GM23248 (cell line): ENCODE data around the gene PAM. TPM values are rescaled to one million over a fixed set of nuclear protein-coding genes. Genes with fewer than 3 reads are reported as not detected.

Experiments
- DNase-seq: peaks from one replicate; pipeline ENCODE4 v3.0.0-alpha.2; 2015
- H2AFZ ChIP-seq: fragments of 200-600 bp; sonication (generic); 2 replicates; pipeline ENCODE4 v1.6.1; 2016; ENCODE audit warnings: antibody characterized with exemption
- H3F3A ChIP-seq: fragments of 200-600 bp; sonication (generic); 2 replicates; pipeline ENCODE4 v1.6.1; 2016; ENCODE audit warnings: mild to moderate bottlenecking, antibody characterized with exemption, mixed run types; ENCODE audit not compliant: insufficient read depth
- H3K27ac ChIP-seq: fragments of 200-600 bp; sonication (generic); 2 replicates; pipeline ENCODE4 v1.5.1; 2016; ENCODE audit warnings: mild to moderate bottlenecking
- H3K27me3 ChIP-seq: fragments of 200-600 bp; sonication (generic); replicated peaks from 2 replicates; pipeline ENCODE4 v1.6.1; 2016; ENCODE audit warnings: mild to moderate bottlenecking; ENCODE audit not compliant: insufficient read depth
- H3K36me3 ChIP-seq: fragments of 200-600 bp; sonication (generic); 2 replicates; pipeline ENCODE4 v1.6.1; 2016; ENCODE audit warnings: low read depth, mild to moderate bottlenecking
- H3K4me1 ChIP-seq: fragments of 200-600 bp; sonication (generic); 2 replicates; pipeline ENCODE4 v1.6.1; 2016; ENCODE audit warnings: mild to moderate bottlenecking; ENCODE audit not compliant: insufficient read depth
- H3K4me2 ChIP-seq: fragments of 200-600 bp; sonication (generic); one replicate; pipeline ENCODE4 v1.6.1; 2016; ENCODE audit warnings: mild to moderate bottlenecking; ENCODE audit not compliant: unreplicated experiment
- H3K4me3 ChIP-seq: fragments of 200-600 bp; sonication (generic); 2 replicates; pipeline ENCODE4 v1.5.1; 2016; ENCODE audit warnings: mild to moderate bottlenecking
- H3K79me2 ChIP-seq: fragments of 200-600 bp; sonication (generic); 2 replicates; pipeline ENCODE4 v1.6.1; 2016; ENCODE audit warnings: mild to moderate bottlenecking; ENCODE audit not compliant: insufficient read depth
- H3K9ac ChIP-seq: fragments of 200-600 bp; sonication (generic); 2 replicates; pipeline ENCODE4 v1.6.1; 2016; ENCODE audit warnings: mild to moderate bottlenecking
- H3K9me2 ChIP-seq: fragments of 200-600 bp; sonication (generic); 2 replicates; pipeline ENCODE4 v1.6.1; 2016; ENCODE audit warnings: mixed run types, mild to moderate bottlenecking, moderate library complexity; ENCODE audit not compliant: insufficient read depth
- H3K9me3 ChIP-seq: fragments of 200-600 bp; sonication (generic); one replicate; pipeline ENCODE4 v1.6.1; 2017; ENCODE audit warnings: low read depth
- H4K20me1 ChIP-seq: fragments of 200-600 bp; sonication (generic); 2 replicates; pipeline ENCODE4 v1.6.0; 2016; ENCODE audit not compliant: insufficient read depth
- EZH2 ChIP-seq: fragments of 200-600 bp; sonication (generic); IDR thresholded peaks from 2 replicates; pipeline ENCODE4 v1.6.1; 2018; ENCODE audit warnings: antibody characterized with exemption, mild to moderate bottlenecking; ENCODE audit not compliant: insufficient read depth, poor library complexity, severe bottlenecking
- EZH2phosphoT487 ChIP-seq: fragments of 200-600 bp; sonication (generic); IDR thresholded peaks from 2 replicates; pipeline ENCODE4 v1.6.1; 2018; ENCODE audit warnings: antibody characterized with exemption, moderate library complexity, mild to moderate bottlenecking, low read depth; ENCODE audit not compliant: insufficient read depth
- WGBS, 2 experiments: methylation state at CpG; one replicate each; pipeline ENCODE4 v1.1.6; 2015 to 2017; ENCODE audit warnings: low lambda C conversion rate in 2 of 2, low coverage in 1 of 2; ENCODE audit errors: missing lambda C conversion rate in 2 of 2; 5-methylcytosine and 5-hydroxymethylcytosine counted together
- in situ Hi-C: fragments of 300-500 bp; cut with MboI; formaldehyde crosslinking; loops from 2 replicates; pipeline ENCODE4 v1.15.0; 2020
- polyA plus RNA-seq: library from polyadenylated mRNA; unstranded; fragments of >200 nt; fragmentation: Nextera tagmentation; extraction: Ambion mirVana; gene quantifications from 2 replicates; pipeline ENCODE4 v1.2.1, GENCODE V29; 2016
- total RNA-seq: library from RNA; depleted of rRNA; stranded (reverse); fragments of >200 nt; shearing (Covaris generic); gene quantifications from 2 replicates; pipeline ENCODE4 v1.2.3, GENCODE V29; 2014

Gene PAM
- total and polyA plus RNA-seq, 2 experiments from 2014 or later, result 429 to 499 TPM

- Histone ChIP-seq H3K79me2 (peaks cover 90% of the 10 kb centered on the region), H3K4me1 (peaks cover 55% of the 10 kb centered on the region), H3K27me3 (no peaks in the 10 kb centered on the region), H2AFZ (no peak overlapping the region), H3F3A (peaks cover 12% of the 10 kb centered on the region), H4K20me1 (no peaks in the 10 kb centered on the region), H3K27ac (no peak overlapping the region), H3K9me3 (no peaks in the 10 kb centered on the region), H3K4me2 (no peak overlapping the region), H3K4me3 (no peak overlapping the region), H3K9me2 (no peaks in the 10 kb centered on the region), H3K9ac (no peak overlapping the region), H3K36me3 (no peaks in the 10 kb centered on the region)
- no peak for DNase-seq
- in situ Hi-C loops, result no loop called here
- 79 to 85% methylated on average over 2 of the region's 2 CpGs for WGBS, 2 experiments
- TF ChIP-seq EZH2, result no peak
Measured at GRCh38 chr5:102759700-102760099, 4.6 kb downstream of the PAM start.

DNA sequence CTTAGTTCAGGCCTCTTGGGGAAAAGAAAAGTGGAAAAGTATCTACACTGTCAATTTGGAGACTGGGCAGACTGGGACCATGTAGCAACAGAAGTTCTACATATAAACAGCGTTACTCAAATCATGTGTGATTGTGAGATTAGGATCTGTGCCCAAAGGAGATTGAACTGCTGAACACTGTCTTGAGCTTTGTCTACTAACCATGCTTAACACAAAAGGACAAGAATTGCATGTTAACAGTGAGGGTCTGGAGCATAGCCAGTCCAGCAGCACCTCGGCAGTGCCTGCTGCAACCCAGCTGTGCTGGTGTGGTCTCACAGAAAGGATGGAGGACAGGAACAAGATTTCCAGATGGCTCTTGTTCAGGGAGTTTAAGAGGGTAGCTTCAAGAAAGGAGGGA is 5.7 kb downstream of the PAM start:
- Histone ChIP-seq H3K36me3 (no peaks in the 10 kb centered on the region), H3K79me2 (peaks cover 97% of the 10 kb centered on the region), H3K27me3 (no peaks in the 10 kb centered on the region), H3K4me3 (no peak overlapping the region), H4K20me1 (no peaks in the 10 kb centered on the region), H3K4me1 (peaks cover 55% of the 10 kb centered on the region), H2AFZ (peak overlapping the region; percentile 18; the same call in 1 of the 2 replicates), H3K27ac (no peak overlapping the region), H3K9me2 (no peaks in the 10 kb centered on the region), H3K9me3 (no peaks in the 10 kb centered on the region), H3K4me2 (peak overlapping the region; percentile 59), H3F3A (peaks cover 12% of the 10 kb centered on the region), H3K9ac (no peak overlapping the region)
- in situ Hi-C loops, result no loop called here
- peak; percentile 51 for DNase-seq
- TF ChIP-seq EZH2, result no peak
- no peak for TF ChIP-seq EZH2phosphoT487
- 8 to 15% methylated on average over 2 of the region's 2 CpGs for WGBS, 2 experiments

DNA sequence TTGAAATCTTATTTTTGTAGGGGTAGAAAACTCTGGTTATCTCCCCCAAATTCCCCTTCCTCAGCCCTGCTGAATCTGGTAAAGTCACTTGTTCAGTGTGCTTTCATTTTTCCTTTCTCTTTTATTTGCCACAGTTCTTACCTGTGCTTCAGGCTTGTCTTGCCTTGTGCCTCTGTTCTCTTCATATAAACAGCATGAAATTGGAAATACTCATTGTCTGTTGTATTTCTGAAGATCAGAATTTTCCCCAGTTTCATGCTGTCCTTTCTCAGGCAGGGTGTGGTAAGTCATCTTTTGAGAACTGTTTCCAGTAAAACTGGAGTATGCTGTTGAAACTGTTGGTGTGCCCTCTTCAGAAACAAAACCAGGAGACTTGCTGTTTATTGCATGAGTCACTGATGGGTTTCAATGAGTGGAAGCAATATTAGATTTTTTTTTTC is 7.0 kb downstream of the PAM start:
- peak overlapping the region; percentile 51 for H3K9ac ChIP-seq
- H3K27me3 ChIP-seq, result no peaks in the 10 kb centered on the region
- no peaks in the 10 kb centered on the region for H3K36me3 ChIP-seq
- H3F3A ChIP-seq, result peaks cover 12% of the 10 kb centered on the region
- H3K27ac ChIP-seq, result peak overlapping the region; percentile 61
- H3K4me3 ChIP-seq, result peak overlapping the region; percentile 58
- H3K9me3 ChIP-seq, result no peaks in the 10 kb centered on the region
- no peaks in the 10 kb centered on the region for H3K9me2 ChIP-seq
- DNase-seq, result peak; percentile 72
- H3K4me2 ChIP-seq, result peak overlapping the region; percentile 63
- peak overlapping the region; percentile 20 for H2AFZ ChIP-seq
- TF ChIP-seq EZH2phosphoT487 (no peak), EZH2 (no peak)
- peaks cover 97% of the 10 kb centered on the region for H3K79me2 ChIP-seq
- peaks cover 49% of the 10 kb centered on the region for H3K4me1 ChIP-seq
- H4K20me1 ChIP-seq, result no peaks in the 10 kb centered on the region
- in situ Hi-C loops, result no loop called here

GRCh38 chr5:102762562-102763227 is 7.6 kb downstream of the PAM start:
- Histone ChIP-seq H4K20me1 (no peaks in the 10 kb centered on the region), H3K27me3 (no peaks in the 10 kb centered on the region), H3K9me2 (no peaks in the 10 kb centered on the region), H3K9me3 (no peaks in the 10 kb centered on the region), H3K4me3 (peak overlapping the region; percentile 58), H3F3A (peaks cover 12% of the 10 kb centered on the region), H3K4me1 (peaks cover 49% of the 10 kb centered on the region), H3K27ac (peak overlapping the region; percentile 61), H3K79me2 (peaks cover 97% of the 10 kb centered on the region), H2AFZ (no peak overlapping the region), H3K36me3 (no peaks in the 10 kb centered on the region), H3K9ac (0 out of 2 replicates have a peak overlapping the region, but pooled peaks have one; percentile 51), H3K4me2 (peak overlapping the region; percentile 63)
- in situ Hi-C loops, result no loop called here
- 80 to 87% methylated on average over 4 of the region's 4 CpGs for whole genome bisulfite sequencing, 2 experiments
- DNase-seq, result peak; percentile 51
- TF ChIP-seq EZH2 (no peak), EZH2phosphoT487 (no peak)

- no peak overlapping the region for H2AFZ ChIP-seq
- no peaks in the 10 kb centered on the region for H3K36me3 ChIP-seq
- no peaks in the 10 kb centered on the region for H3K27me3 ChIP-seq
- no peak for TF ChIP-seq EZH2
- TF ChIP-seq EZH2phosphoT487, result no peak
- WGBS, 2 experiments, result 89 to 90% methylated on average over 5 of the region's 5 CpGs
- H4K20me1 ChIP-seq, result 0 out of 2 replicates have a peak, but pooled peaks cover 2% of the 10 kb centered on the region
- no peak overlapping the region for H3K27ac ChIP-seq
- no peaks in the 10 kb centered on the region for H3K9me3 ChIP-seq
- no peaks in the 10 kb centered on the region for H3K9me2 ChIP-seq
- H3K9ac ChIP-seq, result no peak overlapping the region
- H3K4me3 ChIP-seq, result no peak overlapping the region
- H3K4me1 ChIP-seq, result peaks cover 42% of the 10 kb centered on the region
- no peak overlapping the region for H3K4me2 ChIP-seq
- no peak for DNase-seq
- in situ Hi-C loops, result no loop called here
- peaks cover 97% of the 10 kb centered on the region for H3K79me2 ChIP-seq
- H3F3A ChIP-seq, result peaks cover 12% of the 10 kb centered on the region
Measured at GRCh38 chr5:102763734-102764133, 8.6 kb downstream of the PAM start.
